Ascending aorta (tissue), 2 donors: Measurements from ENCODE around the gene SERPINA12. TPM values are rescaled to one million over a fixed set of nuclear protein-coding genes. Genes with fewer than 3 reads are reported as not detected.
"Not testable (repeated sequence)": the region's sequence is repeated elsewhere in the genome, so short reads cannot be mapped to it uniquely, and the experiment has no call there.

Source experiments
- DNase-seq, 2 donors: peaks; one replicate each; pipeline ENCODE4 v3.0.0-alpha.2; 2019; ENCODE audit warnings: low spot score in 2 of 2
- H3K27ac ChIP-seq, 2 donors: fragments of 200-600 bp; sonication (generic); one replicate each; pipeline ENCODE4 v1.5.1; 2016 to 2017; ENCODE audit warnings: mild to moderate bottlenecking in 1 of 2
- H3K27me3 ChIP-seq: fragments of 200-600 bp; sonication (generic); one replicate; pipeline ENCODE4 v1.5.1; 2017
- H3K36me3 ChIP-seq, 2 donors: fragments of 200-600 bp; sonication (generic); one replicate each; pipeline ENCODE4 v1.5.1; 2016
- H3K4me1 ChIP-seq, 2 donors: fragments of 200-600 bp; sonication (generic); one replicate each; pipeline ENCODE4 v1.5.1; 2016 to 2017; ENCODE audit warnings: mild to moderate bottlenecking in 1 of 2
- H3K4me3 ChIP-seq, 2 donors: fragments of 200-600 bp; sonication (generic); one replicate each; pipeline ENCODE4 v1.5.1; 2016 to 2017; ENCODE audit warnings: mild to moderate bottlenecking in 1 of 2
- H3K9me3 ChIP-seq, 2 donors: fragments of 200-600 bp; sonication (generic); one replicate each; pipeline ENCODE4 v1.5.1; 2016
- intact Hi-C: fragments of 100-400 bp; cut with DNase I; formaldehyde crosslinking; loops from one replicate; pipeline ENCODE4 v1.15.1; 2023
- total RNA-seq: library from RNA; depleted of rRNA; stranded (reverse); fragments of >200 nt; gene quantifications from one replicate; pipeline ENCODE4 v1.1.0, GENCODE V29; 2016
- TF ChIP-seq, protein P1 (sequence below), 3 experiments: fragments of 200-600 bp in 2 of 3; fragments of 450-650 bp in 1 of 3; sonication (generic) in 2 of 3; IDR thresholded peaks; one replicate each; pipeline ENCODE4 v1.5.1; 2016 to 2019; ENCODE audit warnings: antibody characterized with exemption in 3 of 3, mild to moderate bottlenecking in 1 of 3, moderate library complexity in 1 of 3

SERPINA12 gene
- total RNA-seq, 1 donor from 2014 or later, result not detected

DNA sequence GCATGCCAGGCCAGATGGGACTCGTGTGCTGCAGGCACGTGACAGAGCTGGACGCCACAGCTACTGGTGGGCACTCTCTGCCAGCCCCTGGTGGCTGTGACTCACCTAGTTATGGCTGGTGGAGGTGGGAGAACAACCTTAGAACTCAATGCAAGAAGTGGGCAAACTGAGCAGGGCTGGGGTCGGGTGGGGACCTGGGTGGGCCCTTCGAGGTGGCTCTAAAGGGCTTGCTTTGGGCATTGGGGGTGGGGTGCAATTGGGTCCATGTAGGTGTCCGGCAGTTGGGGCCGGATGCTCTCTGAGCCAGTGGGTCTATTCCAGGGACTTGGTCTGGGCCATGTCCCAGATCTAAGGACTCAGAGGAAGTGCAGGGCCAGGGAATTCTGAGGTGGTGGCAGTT lies 5.1 kb upstream of the SERPINA12 start:
- TF ChIP-seq, protein P1, sequence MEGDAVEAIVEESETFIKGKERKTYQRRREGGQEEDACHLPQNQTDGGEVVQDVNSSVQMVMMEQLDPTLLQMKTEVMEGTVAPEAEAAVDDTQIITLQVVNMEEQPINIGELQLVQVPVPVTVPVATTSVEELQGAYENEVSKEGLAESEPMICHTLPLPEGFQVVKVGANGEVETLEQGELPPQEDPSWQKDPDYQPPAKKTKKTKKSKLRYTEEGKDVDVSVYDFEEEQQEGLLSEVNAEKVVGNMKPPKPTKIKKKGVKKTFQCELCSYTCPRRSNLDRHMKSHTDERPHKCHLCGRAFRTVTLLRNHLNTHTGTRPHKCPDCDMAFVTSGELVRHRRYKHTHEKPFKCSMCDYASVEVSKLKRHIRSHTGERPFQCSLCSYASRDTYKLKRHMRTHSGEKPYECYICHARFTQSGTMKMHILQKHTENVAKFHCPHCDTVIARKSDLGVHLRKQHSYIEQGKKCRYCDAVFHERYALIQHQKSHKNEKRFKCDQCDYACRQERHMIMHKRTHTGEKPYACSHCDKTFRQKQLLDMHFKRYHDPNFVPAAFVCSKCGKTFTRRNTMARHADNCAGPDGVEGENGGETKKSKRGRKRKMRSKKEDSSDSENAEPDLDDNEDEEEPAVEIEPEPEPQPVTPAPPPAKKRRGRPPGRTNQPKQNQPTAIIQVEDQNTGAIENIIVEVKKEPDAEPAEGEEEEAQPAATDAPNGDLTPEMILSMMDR (IDR thresholded peaks at IDR 0.05), result no peak
- no peak overlapping the region for H3K27ac ChIP-seq
- no peaks in the 10 kb centered on the region for H3K4me1 ChIP-seq
- no peaks in the 10 kb centered on the region for H3K9me3 ChIP-seq
- no peaks in the 10 kb centered on the region for H3K36me3 ChIP-seq
- H3K4me3 ChIP-seq, result no peak overlapping the region
- DNase-seq, result no peak
- intact Hi-C loops, result no loop called here
- no peaks in the 10 kb centered on the region for H3K27me3 ChIP-seq

DNA sequence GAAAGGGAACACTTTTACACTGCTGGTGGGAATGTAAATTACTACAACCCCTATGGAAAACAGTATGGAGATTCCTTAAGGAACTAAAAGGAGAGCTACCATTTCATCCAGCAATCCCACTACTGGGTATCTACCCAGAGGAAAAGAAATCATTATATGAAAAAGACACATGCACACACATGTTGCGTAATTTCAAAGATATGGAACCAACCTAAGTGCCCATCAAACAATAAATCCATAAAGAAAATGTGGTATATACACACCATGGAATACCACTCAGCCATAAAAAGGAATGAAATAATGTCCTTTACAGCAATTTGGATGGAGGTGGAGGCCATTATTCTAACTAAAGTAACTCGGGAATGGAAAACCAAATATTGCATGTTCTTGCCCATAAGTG lies 1.2 kb upstream of the SERPINA12 start:
- DNase-seq, intact Hi-C loops, H3K4me1 ChIP-seq, H3K27ac ChIP-seq, H3K27me3 ChIP-seq, H3K36me3 ChIP-seq, H3K9me3 ChIP-seq, H3K4me3 ChIP-seq: not testable (repeated sequence)

DNA sequence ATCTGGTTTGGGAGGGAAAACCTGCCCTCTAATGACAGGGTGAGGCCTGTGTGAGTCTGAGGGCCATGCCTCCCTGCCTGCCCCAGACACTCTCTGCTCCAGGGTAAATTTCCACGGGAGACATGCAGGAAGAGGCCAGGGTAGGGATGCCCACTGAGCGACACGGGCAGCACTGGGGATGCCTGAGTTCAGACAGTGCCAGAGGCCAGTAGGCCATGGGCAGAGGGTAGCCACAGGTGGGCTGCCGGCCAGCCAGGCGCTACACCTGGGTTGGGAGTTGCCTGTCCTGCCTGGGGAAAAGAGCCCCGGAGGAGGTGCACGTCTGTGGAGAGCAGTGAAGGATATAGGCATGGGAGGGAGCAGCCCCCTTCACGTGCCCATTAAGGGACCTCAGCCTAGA lies 3.6 kb downstream of the SERPINA12 start:
- Histone ChIP-seq H3K27me3 (no peaks in the 10 kb centered on the region), H3K9me3 (no peaks in the 10 kb centered on the region), H3K4me1 (no peaks in the 10 kb centered on the region), H3K27ac (no peak overlapping the region), H3K4me3 (no peak overlapping the region), H3K36me3 (no peaks in the 10 kb centered on the region)
- DNase-seq, result no peak
- intact Hi-C loops, result no loop called here
- TF ChIP-seq, protein P1 (IDR thresholded peaks at IDR 0.05), result no peak

DNA sequence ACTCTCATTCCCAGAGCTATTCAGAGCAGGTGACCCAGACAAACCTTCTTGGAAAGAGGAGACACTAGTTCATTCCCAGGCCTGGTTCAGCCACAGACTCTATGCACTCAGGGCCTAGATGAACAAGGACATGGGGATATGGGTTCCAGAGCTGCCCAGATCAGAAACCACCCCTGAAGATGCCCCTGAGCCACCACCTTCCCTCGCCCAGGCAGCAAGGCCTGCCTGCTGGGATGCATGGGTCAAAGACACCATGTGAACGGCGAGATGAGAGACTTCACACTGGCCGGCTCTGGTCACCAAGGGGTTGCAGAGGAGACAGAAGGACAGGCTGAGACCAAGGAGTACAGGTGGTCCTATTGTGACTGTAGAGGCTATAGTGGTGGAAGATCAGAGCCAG lies 4.1 kb downstream of the SERPINA12 start:
- DNase-seq, result no peak
- H3K4me3 ChIP-seq, result no peak overlapping the region
- H3K27ac ChIP-seq, result no peak overlapping the region
- no peaks in the 10 kb centered on the region for H3K27me3 ChIP-seq
- TF ChIP-seq, protein P1 (IDR thresholded peaks at IDR 0.05), result no peak
- intact Hi-C loops, result no loop called here
- H3K36me3 ChIP-seq, result no peaks in the 10 kb centered on the region
- no peaks in the 10 kb centered on the region for H3K4me1 ChIP-seq
- no peaks in the 10 kb centered on the region for H3K9me3 ChIP-seq

DNA sequence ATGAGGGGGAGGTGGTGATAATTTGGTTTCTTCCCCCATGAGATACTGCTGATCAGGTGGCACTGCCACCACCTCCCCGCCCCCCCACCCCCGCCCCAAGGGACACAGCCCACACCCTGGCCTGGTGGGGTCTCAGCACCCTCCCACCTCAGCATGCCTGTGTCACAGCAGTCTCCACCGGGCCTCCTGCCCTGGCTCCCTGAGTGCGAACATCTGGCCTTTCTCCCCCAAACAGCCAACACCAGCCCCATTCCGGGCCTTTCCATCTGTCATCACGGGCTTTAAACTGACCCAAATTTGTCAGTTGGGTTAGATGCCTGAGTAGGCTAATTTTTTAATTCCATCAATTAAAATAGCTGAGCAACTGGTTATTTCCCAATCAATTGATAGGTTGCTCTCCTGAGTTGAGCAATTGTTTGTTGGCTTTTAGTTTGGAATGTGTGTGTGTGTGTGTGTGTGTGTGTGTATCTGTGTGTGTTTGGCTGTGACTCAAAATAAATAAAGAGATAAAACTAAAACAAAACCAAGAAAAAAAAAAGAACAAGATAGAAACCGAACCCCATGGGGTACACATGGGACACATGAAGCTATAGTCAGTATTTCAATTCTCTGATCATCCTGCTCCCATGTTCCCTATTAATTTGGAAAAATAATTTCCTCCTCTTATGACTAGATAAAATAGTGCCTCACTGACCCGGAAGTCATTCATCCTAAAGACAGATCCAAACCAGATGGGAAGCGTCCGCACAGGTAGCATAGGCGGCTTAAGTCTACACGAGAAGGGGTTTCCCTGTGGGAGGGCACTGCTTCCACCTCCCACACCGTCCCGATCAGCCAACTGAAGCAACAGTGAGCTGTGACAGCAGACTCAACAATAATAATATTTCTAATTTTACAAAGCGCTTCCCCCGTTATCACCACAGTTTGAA lies 7.4 kb downstream of the SERPINA12 start:
- no peak for DNase-seq
- no peaks in the 10 kb centered on the region for H3K36me3 ChIP-seq

DNA sequence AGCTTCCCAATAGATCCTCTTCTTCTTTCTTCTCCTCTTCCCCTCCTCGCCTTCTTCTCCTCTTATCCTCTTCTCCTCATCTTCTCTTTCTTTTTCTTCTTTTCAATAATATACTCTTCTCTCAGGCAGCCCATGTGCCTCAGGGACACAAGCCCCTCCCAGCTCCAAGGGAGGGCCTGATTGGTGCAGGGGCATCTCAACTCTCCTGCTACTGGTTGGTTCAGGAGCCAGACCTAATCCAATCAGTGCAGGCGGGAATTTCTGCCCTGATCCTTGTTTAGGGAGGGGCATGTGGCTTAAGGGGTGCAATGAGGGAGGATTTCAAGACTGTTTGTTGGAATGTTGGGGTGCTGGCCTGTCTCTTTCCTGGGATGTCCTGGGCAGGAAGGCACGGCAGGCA lies 9.0 kb downstream of the SERPINA12 start:
- intact Hi-C loops, result no loop called here
- Histone ChIP-seq H3K4me3 (no peak overlapping the region), H3K36me3 (no peaks in the 10 kb centered on the region), H3K27me3 (no peaks in the 10 kb centered on the region), H3K27ac (no peak overlapping the region), H3K4me1 (no peaks in the 10 kb centered on the region), H3K9me3 (no peaks in the 10 kb centered on the region)
- DNase-seq, result no peak
- TF ChIP-seq, protein P1 (IDR thresholded peaks at IDR 0.05), result no peak

More for the DNA sequence above, 7.4 kb downstream of the SERPINA12 start:
- TF ChIP-seq, protein P1 (IDR thresholded peaks at IDR 0.05), result no peak
- Histone ChIP-seq H3K9me3 (no peaks in the 10 kb centered on the region), H3K4me1 (no peaks in the 10 kb centered on the region), H3K27me3 (no peaks in the 10 kb centered on the region), H3K4me3 (no peak overlapping the region), H3K27ac (no peak overlapping the region)
- intact Hi-C loops, result no loop called here
